ENCODE data around the gene FUZ. TPM values are rescaled to one million over a fixed set of nuclear protein-coding genes. Genes with fewer than 3 reads are reported as not detected.

FUZ gene
- total and polyA plus RNA-seq, 2 of the 8 experiments (the other 6 are each of a cell fraction or from before 2014, with no cell fraction given), result 28.4 to 33.9 TPM

GRCh38 chr19:49806620-49806959 is 6.5 kb downstream of the FUZ start (continued):
- TF ChIP-seq CHD7 (IDR thresholded peaks at IDR 0.05; ENCODE audit: insufficient replicate concordance, low read length), result no peak
- TF ChIP-seq GTF2F1 (IDR thresholded peaks at IDR 0.05; ENCODE audit: borderline replicate concordance, low read depth, low read length), result no peak
- no peak for TF ChIP-seq MAX (IDR thresholded peaks at IDR 0.05)
- no peak for TF ChIP-seq HDAC6 (IDR thresholded peaks at IDR 0.05; ENCODE audit: low read depth, low read length)

Measured in H1 (cell line).